ENCODE data around the gene KCNMA1. TPM values are rescaled to one million over a fixed set of nuclear protein-coding genes. Genes with fewer than 3 reads are reported as not detected.

Gene KCNMA1
- total RNA-seq, 1 donor from 2014 or later, result 30.1 TPM

DNA sequence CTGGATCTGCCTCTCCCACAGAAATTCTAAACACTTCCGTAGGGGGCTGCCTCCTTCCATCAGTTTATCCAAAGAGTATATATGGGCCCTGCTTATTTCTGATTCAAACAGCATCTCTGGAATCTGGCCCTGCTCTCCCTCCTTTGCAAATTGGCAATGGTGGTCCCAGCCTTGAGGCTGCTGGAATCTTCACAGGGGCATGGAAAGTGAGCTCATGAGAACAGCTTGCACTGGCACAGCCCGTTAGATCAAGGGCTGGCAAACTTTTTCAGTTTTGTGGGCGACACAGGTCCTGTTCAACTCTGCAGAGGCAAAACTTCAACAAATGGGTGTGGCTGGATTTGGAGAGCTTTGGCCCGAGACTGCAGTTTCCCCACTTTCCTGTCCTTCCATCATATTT is 526.9 kb downstream of the KCNMA1 start:
- no peak for DNase-seq (ENCODE audit: extremely low spot score, unreplicated experiment)

DNA sequence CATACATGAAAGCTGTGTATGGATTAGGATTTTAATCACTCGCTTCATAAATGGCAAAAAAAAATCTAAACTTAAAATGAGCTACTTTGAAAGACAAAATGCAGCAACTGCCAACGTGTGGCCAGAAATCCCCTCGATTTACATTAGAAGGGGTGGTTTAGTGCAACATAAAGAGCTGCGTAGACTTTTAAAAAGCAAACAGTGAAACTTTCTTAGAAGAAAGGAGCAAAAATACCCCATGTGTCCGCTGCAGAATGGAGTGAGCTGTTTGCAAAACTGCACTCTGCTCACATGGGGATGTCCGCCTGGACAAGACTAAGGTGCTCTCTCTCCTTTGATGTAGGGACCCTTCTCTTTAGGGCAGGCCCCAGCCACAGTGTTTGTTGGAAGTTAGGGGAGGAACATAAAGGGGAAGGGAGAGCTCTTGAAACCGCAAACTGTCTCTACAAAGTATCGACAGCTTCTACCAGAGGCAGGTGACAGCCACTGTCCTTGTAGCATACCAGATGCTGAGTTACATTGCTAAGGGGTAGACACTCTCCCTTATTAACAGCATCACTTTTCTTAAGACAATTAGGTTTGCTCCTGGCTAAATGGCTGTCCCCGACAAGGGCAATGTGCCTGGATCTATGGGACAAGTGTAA is 528.1 kb downstream of the KCNMA1 start:
- TF ChIP-seq, protein P1, sequence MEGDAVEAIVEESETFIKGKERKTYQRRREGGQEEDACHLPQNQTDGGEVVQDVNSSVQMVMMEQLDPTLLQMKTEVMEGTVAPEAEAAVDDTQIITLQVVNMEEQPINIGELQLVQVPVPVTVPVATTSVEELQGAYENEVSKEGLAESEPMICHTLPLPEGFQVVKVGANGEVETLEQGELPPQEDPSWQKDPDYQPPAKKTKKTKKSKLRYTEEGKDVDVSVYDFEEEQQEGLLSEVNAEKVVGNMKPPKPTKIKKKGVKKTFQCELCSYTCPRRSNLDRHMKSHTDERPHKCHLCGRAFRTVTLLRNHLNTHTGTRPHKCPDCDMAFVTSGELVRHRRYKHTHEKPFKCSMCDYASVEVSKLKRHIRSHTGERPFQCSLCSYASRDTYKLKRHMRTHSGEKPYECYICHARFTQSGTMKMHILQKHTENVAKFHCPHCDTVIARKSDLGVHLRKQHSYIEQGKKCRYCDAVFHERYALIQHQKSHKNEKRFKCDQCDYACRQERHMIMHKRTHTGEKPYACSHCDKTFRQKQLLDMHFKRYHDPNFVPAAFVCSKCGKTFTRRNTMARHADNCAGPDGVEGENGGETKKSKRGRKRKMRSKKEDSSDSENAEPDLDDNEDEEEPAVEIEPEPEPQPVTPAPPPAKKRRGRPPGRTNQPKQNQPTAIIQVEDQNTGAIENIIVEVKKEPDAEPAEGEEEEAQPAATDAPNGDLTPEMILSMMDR (conservative IDR thresholded peaks at IDR 0.05), result no peak
- no peak for DNase-seq (ENCODE audit: extremely low spot score, unreplicated experiment)
- H3K27ac Mint-ChIP-seq, result no peak overlapping the region
- no peaks in the 10 kb centered on the region for H3K9me3 Mint-ChIP-seq
- no peak overlapping the region for H3K4me3 Mint-ChIP-seq
- H3K36me3 Mint-ChIP-seq, result peaks cover 4% of the 10 kb centered on the region
- peaks cover 20% of the 10 kb centered on the region for H3K4me1 Mint-ChIP-seq (ENCODE audit: unreplicated experiment)
- peaks cover 11% of the 10 kb centered on the region for H3K27me3 Mint-ChIP-seq

More for the DNA sequence above, 526.9 kb downstream of the KCNMA1 start:
- Mint-ChIP-seq H3K4me1 (ENCODE audit: unreplicated experiment) (peaks cover 13% of the 10 kb centered on the region), H3K27ac (no peak overlapping the region), H3K27me3 (peaks cover 18% of the 10 kb centered on the region), H3K4me3 (no peak overlapping the region), H3K36me3 (peaks cover 4% of the 10 kb centered on the region), H3K9me3 (no peaks in the 10 kb centered on the region)
- TF ChIP-seq, protein P1 (conservative IDR thresholded peaks at IDR 0.05), result no peak

DNA sequence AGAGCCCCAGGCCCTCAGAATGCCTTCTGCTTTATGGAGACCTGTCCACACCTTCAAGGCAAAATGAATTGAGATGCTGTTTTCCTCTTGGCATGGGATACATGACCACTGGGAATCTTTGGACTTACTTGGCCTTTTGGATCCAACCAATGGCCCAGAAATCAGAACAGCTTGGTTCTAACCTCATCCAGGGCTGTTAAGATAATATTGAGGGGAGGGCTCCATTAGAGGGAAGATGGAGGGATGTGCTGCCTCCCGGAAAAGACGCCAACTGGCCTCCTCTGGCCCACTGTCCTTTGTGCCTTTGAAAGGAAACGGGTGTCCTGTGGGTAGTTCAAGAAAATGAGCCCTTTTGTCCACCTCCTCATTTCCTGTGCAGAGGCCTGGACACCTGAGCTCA is 530.9 kb downstream of the KCNMA1 start:
- peaks cover 4% of the 10 kb centered on the region for H3K36me3 Mint-ChIP-seq
- no peak overlapping the region for H3K27ac Mint-ChIP-seq
- no peaks in the 10 kb centered on the region for H3K9me3 Mint-ChIP-seq
- H3K4me3 Mint-ChIP-seq, result no peak overlapping the region
- DNase-seq (ENCODE audit: extremely low spot score, unreplicated experiment), result no peak
- peaks cover 14% of the 10 kb centered on the region for H3K4me1 Mint-ChIP-seq (ENCODE audit: unreplicated experiment)
- peaks cover 16% of the 10 kb centered on the region for H3K27me3 Mint-ChIP-seq
- TF ChIP-seq, protein P1 (conservative IDR thresholded peaks at IDR 0.05), result no peak

DNA sequence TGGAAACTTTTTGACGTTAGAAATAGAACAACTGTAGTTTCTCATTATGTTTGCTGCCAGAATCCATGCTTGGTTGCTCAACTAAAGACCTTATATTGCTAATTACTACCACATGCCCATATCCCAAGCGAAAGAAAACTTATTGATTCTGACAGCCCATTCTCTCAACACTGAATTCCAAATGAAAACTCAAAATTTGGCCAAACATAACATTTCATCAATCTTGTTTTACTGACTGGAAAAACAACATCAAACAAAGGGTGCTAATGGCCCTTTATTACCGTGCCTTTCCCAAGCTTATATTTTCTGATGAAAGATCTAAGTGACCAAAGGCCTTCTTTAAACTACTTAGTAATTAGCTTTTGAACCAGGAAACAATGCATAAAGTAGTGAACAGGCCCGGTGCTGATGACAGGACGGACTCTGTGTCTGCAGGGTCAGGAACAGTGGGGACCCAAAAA is 531.8 kb downstream of the KCNMA1 start:
- Mint-ChIP-seq H3K4me3 (no peak overlapping the region), H3K9me3 (no peaks in the 10 kb centered on the region), H3K36me3 (peaks cover 4% of the 10 kb centered on the region), H3K27ac (peak overlapping the region; percentile 4), H3K4me1 (ENCODE audit: unreplicated experiment) (peaks cover 19% of the 10 kb centered on the region), H3K27me3 (peaks cover 13% of the 10 kb centered on the region)
- TF ChIP-seq, protein P1 (conservative IDR thresholded peaks at IDR 0.05), result no peak
- no peak for DNase-seq (ENCODE audit: extremely low spot score, unreplicated experiment)

DNA sequence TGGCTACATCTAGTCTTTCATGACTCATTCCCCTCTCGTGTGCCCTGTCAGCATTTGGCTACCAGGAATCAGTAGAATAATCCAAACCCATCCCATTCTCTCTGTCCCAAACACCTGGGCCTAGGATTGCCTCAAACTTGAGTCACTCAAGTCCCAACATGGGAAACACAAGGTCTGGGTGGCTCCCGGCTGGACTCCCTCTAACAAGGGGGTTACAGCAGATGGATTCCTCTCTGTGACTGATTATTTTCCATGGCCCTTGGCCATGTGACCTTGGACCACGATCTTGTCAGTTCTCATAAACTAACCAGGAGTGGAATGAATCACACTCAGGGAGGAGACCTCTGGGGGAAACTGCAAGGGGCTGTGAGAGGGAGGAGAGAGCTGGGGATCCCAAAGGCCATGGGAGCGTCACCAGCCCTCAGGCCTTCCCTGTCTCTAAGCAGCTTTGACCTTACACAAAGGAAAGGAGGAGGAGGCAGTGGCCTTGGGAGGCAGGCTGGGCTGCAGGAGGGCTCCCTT is 533.1 kb downstream of the KCNMA1 start:
- no peak overlapping the region for H3K27ac Mint-ChIP-seq
- peaks cover 13% of the 10 kb centered on the region for H3K27me3 Mint-ChIP-seq
- H3K4me1 Mint-ChIP-seq (ENCODE audit: unreplicated experiment), result peaks cover 19% of the 10 kb centered on the region
- H3K9me3 Mint-ChIP-seq, result no peaks in the 10 kb centered on the region
- no peak for DNase-seq (ENCODE audit: extremely low spot score, unreplicated experiment)
- H3K4me3 Mint-ChIP-seq, result no peak overlapping the region
- H3K36me3 Mint-ChIP-seq, result peaks cover 4% of the 10 kb centered on the region
- TF ChIP-seq, protein P1 (conservative IDR thresholded peaks at IDR 0.05), result no peak
